M059J (cell line): ENCODE measurements around the gene WDR91. TPM values are rescaled to one million over a fixed set of nuclear protein-coding genes. Genes with fewer than 3 reads are reported as not detected.
"Not testable (repeated sequence)": the region's sequence is repeated elsewhere in the genome, so short reads cannot be mapped to it uniquely, and the experiment has no call there.

Experiments
- DNase-seq: peaks from one replicate; pipeline ENCODE4 v3.0.0-alpha.2; 2012; ENCODE audit warnings: low read depth
- total RNA-seq: library from RNA; depleted of rRNA; stranded (reverse); fragments of >200 nt; shearing (Covaris generic); gene quantifications from 2 replicates; pipeline ENCODE4 v1.2.3, GENCODE V29; 2014

WDR91 gene
- total RNA-seq, 1 experiment from 2014 or later, result 4.8 TPM

GRCh38 chr7:135179321-135179925 lies 31.9 kb downstream of the WDR91 start:
- no peak for DNase-seq

- DNase-seq, result no peak
These were observed 33.0 kb downstream of the WDR91 start for GRCh38 chr7:135178364-135178763.

- peak; percentile 72 for DNase-seq
These were observed 34.2 kb downstream of the WDR91 start for GRCh38 chr7:135177028-135177696.

- DNase-seq, result no peak
These were observed 35.4 kb downstream of the WDR91 start for GRCh38 chr7:135175931-135176330.

GRCh38 chr7:135174941-135175340 lies 36.4 kb downstream of the WDR91 start:
- no peak for DNase-seq

GRCh38 chr7:135173916-135174315 lies 37.4 kb downstream of the WDR91 start:
- not testable (repeated sequence) for DNase-seq

- DNase-seq, result not testable (repeated sequence)
These were observed 39.6 kb downstream of the WDR91 start for GRCh38 chr7:135171581-135172291.

GRCh38 chr7:135170998-135171481 lies 40.3 kb downstream of the WDR91 start:
- not testable (repeated sequence) for DNase-seq

- DNase-seq, result peak; percentile 95
These were observed 40.9 kb downstream of the WDR91 start, which contains the start of gene CYREN for GRCh38 chr7:135170274-135170997. TSS of gene CYREN (minus strand) at chr7:135170707. CDS start at chr7:135168922, 1,785 bp downstream.

- DNase-seq, result no peak
These were observed 41.4 kb downstream of the WDR91 start for GRCh38 chr7:135169964-135170273.

GRCh38 chr7:135169141-135169963 lies 42.0 kb downstream of the WDR91 start:
- peak; percentile 81 for DNase-seq

GRCh38 chr7:135168489-135169140 lies 42.7 kb downstream of the WDR91 start:
- DNase-seq, result no peak

- DNase-seq, result no peak
These were observed 43.3 kb downstream of the WDR91 start for GRCh38 chr7:135168001-135168400.

- DNase-seq, result no peak
These were observed 43.9 kb downstream of the WDR91 start for GRCh38 chr7:135167365-135167917.

- no peak for DNase-seq
These were observed 44.9 kb downstream of the WDR91 start for GRCh38 chr7:135166338-135166990.

- DNase-seq, result no peak
These were observed 45.5 kb downstream of the WDR91 start for GRCh38 chr7:135165862-135166261.

- DNase-seq, result no peak
These were observed 46.8 kb downstream of the WDR91 start for GRCh38 chr7:135164357-135165061.

GRCh38 chr7:135162382-135163001 lies 48.8 kb downstream of the WDR91 start:
- DNase-seq, result no peak

GRCh38 chr7:135161669-135162068 lies 49.7 kb downstream of the WDR91 start:
- no peak for DNase-seq
